22Rv1 (cell line): ENCODE data around the gene GTF2IRD1.

ENCODE experiments used
- CTCF ChIP-seq: fragments of 450-650 bp; IDR thresholded peaks from 2 replicates; pipeline ENCODE4 v1.5.1; 2017; ENCODE audit warnings: mild to moderate bottlenecking
- ZFX ChIP-seq: fragments of 450-650 bp; IDR thresholded peaks from 2 replicates; pipeline ENCODE4 v1.6.1; 2017; ENCODE audit warnings: antibody characterized with exemption, borderline replicate concordance

GRCh38 chr7:74473116-74473515 is 19.4 kb downstream of the GTF2IRD1 start:
- TF ChIP-seq CTCF (no peak), ZFX (no peak)
